IgD-negative memory B cell (primary cell): Measurements from ENCODE around the gene KIF21B. TPM values are rescaled to one million over a fixed set of nuclear protein-coding genes. Genes with fewer than 3 reads are reported as not detected.
"Not testable (repeated sequence)": the region's sequence is repeated elsewhere in the genome, so short reads cannot be mapped to it uniquely, and the experiment has no call there.

ENCODE experiments used
- H3K27ac Mint-ChIP-seq, 3 donors: one replicate each; pipeline ENCODE4 v1.8.0; 2020 to 2022; ENCODE audit warnings: mild to moderate bottlenecking in 3 of 3, mixed read lengths in 3 of 3, moderate library complexity in 1 of 3
- H3K27me3 Mint-ChIP-seq: one replicate; pipeline ENCODE4 v1.8.0; 2021; ENCODE audit warnings: mixed read lengths
- H3K36me3 Mint-ChIP-seq: one replicate; pipeline ENCODE4 v1.8.0; 2020; ENCODE audit warnings: mild to moderate bottlenecking, mixed read lengths
- H3K4me1 Mint-ChIP-seq, 3 donors: one replicate each; pipeline ENCODE4 v1.8.0; 2020 to 2022; ENCODE audit warnings: mixed read lengths in 3 of 3, mild to moderate bottlenecking in 1 of 3
- H3K4me3 Mint-ChIP-seq, 4 donors: one replicate each; pipeline ENCODE4 v1.8.0; 2020 to 2022; ENCODE audit warnings: mild to moderate bottlenecking in 4 of 4, mixed read lengths in 4 of 4, moderate library complexity in 3 of 4
- H3K9me3 Mint-ChIP-seq, 3 donors: one replicate each; pipeline ENCODE4 v1.8.0; 2020 to 2021; ENCODE audit warnings: mixed read lengths in 3 of 3, mild to moderate bottlenecking in 1 of 3
- polyA plus RNA-seq: library from polyadenylated mRNA; unstranded; fragments of 300-500 nt; fragmentation: Illumina TruSeq; gene quantifications from one replicate; pipeline ENCODE4 v1.2.3, GENCODE V29; 2021

The KIF21B gene
- polyA plus RNA-seq, 1 donor from 2014 or later = 5.6 TPM

DNA sequence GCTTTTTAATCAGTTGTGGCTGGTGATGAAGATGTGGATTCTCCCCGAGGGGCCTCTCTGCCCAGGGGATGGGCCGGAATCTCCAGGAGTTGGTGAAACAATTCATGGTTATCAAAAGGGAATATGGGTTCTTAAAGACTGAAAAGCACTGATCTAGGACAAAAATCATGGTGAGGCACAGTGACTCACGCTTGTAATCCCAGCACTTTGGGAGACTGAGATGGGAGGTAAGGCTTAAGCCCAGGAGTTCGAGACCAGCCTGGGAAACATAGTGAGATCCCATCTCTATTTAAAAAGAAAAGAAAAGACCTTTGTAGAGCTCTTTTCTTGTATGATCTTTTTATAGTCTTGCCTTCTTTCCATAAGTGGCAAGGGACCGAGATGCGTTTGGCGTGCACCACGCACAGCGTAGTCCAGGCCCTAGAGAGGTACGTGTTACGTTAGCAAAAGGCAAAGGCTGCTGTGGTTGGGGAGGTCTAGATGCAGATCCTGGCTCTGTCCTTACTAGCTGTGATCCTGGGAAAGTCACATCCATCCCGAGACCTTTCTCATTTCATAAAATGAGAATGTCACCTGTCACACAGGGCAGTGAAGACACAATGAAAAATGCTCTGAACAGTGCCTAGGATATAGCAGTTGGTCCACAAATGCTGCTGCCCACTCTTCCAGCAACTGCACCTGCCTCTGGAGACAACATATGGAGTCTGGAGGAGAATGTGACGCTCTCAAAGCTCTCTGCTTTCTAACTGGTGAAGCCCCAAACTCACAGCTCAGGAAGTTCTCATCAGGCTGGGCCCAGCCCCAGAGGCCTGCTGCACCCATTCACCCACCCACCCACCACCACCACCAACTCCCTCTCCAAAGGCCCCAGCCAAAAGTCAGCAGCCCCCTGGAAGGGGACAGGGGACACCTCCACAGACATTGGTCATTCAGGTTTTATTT is 54.8 kb downstream of the KIF21B start:
- H3K36me3 Mint-ChIP-seq = peaks cover 3% of the 10 kb centered on the region

DNA sequence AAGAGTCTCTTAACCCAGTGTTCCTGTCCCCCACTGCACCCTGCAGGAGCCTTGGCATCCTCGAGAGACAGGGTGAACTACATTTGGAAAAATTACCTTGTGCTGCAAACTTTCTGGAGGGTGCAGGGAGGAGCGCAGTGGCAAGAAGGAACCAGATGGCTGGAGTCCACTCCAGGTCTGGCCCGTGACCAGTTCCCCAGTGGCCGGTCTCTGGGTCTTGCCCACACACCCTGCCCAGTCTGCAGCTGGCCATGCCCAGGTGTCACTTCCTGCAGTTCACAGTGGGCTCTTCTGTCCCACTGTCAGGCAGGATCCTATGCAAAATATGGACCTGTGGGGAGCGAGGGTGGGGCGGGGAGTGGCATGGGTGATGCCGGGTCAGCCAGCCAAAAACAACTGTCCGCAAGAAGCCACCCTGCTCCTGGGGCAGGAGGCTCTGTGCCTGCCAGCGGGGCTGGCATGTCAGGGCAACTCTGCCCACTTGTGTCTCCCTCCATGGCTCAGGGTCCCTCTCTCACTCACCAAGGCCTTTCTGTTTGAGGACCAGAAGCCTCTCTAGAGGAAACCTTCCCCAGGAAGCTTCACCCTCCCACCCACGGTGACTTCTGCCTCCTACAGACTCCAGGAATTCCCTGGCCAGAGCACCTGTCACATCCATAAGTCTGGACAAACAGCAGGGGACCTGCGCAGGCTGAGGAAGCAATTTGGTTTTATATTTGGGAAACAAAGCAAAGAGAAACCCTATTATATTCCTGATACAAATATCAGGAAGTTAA is 55.6 kb downstream of the KIF21B start:
- peaks cover 3% of the 10 kb centered on the region for H3K36me3 Mint-ChIP-seq
- no peak overlapping the region for H3K27ac Mint-ChIP-seq
- no peak overlapping the region for H3K4me3 Mint-ChIP-seq
- no peaks in the 10 kb centered on the region for H3K27me3 Mint-ChIP-seq
- peaks cover 2 to 3% (median 2%) of the 10 kb centered on the region in 3 donors for H3K4me1 Mint-ChIP-seq
- no peaks in the 10 kb centered on the region for H3K9me3 Mint-ChIP-seq

More for the DNA sequence above, 54.8 kb downstream of the KIF21B start:
- H3K27me3 Mint-ChIP-seq = no peaks in the 10 kb centered on the region
- no peaks in the 10 kb centered on the region for H3K9me3 Mint-ChIP-seq
- H3K4me1 Mint-ChIP-seq = peaks cover 0 to 3% (median 2%) of the 10 kb centered on the region in 3 donors
- no peak overlapping the region for H3K4me3 Mint-ChIP-seq
- H3K27ac Mint-ChIP-seq = no peak overlapping the region

DNA sequence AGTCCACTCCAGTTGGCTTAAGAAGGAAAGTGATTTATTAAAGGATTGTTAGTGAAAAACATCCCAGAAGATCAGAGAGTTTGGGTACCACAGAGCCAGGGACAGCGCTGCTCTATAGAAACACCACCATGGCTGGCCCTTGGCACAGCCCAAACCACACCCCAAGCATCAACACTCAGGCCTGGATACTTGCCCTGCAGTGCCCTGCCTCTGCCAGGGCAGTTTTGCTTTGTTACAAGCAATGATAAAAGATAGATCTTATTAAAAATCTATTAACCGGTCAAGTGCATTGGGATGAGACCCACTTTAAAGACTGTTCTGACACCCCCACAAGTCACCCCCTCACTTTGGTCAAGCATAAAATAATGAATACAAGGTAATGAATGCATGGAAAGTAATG is 56.6 kb downstream of the KIF21B start:
- Mint-ChIP-seq H3K27ac (peak overlapping the region in 1 of 3 donors; percentile 91), H3K4me3 (no peak overlapping the region), H3K9me3 (no peaks in the 10 kb centered on the region), H3K4me1 (peaks cover 2 to 9% (median 6%) of the 10 kb centered on the region in 3 donors), H3K36me3 (peaks cover 3% of the 10 kb centered on the region), H3K27me3 (no peaks in the 10 kb centered on the region)

DNA sequence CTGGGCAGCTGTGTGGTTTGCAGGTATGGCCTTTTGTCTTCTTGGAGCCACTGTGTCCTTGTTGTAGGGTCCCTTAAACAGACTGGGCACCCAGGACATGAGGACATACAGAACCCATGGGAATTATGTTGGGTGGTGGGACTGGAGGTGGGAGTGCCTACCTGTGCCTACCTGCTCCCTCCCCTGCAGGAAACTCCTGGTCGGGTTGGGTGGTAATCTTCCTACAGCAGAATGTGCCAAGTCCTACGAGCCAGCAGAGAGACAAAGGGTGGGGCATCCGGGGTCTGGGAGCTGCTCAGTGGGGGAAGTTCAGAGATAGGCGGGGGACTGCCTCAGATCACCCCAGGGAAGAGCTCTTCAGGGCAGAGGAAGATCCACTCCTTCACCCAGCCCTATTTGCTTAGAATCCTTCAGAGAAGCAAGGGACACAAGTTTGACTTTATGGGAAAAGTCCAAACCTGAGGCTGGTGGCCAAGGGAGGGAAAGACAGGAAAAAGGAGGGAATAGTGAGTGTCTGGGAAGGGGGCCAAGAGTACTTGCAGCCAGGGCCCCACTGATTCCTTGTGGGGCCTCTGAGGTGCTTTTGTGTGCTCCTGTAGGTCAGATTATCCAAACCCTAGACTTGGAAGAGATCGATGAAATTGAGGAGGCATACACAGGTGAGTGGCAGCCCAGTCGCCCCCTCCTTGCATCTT is 58.3 kb downstream of the KIF21B start:
- no peaks in the 10 kb centered on the region for H3K9me3 Mint-ChIP-seq
- no peaks in the 10 kb centered on the region for H3K27me3 Mint-ChIP-seq
- H3K36me3 Mint-ChIP-seq = peaks cover 3% of the 10 kb centered on the region
- peaks cover 8 to 15% (median 14%) of the 10 kb centered on the region in 3 donors for H3K4me1 Mint-ChIP-seq
- peak overlapping the region in 1 of 4 donors; percentile 57 for H3K4me3 Mint-ChIP-seq
- no peak overlapping the region for H3K27ac Mint-ChIP-seq

- H3K27ac Mint-ChIP-seq = peak overlapping the region in 1 of 3 donors; percentile 11
- peaks cover 8 to 16% (median 15%) of the 10 kb centered on the region in 3 donors for H3K4me1 Mint-ChIP-seq
- H3K4me3 Mint-ChIP-seq, H3K9me3 Mint-ChIP-seq, H3K36me3 Mint-ChIP-seq, H3K27me3 Mint-ChIP-seq: not testable (repeated sequence)
Measured at GRCh38 chr1:200963888-200964287, 59.6 kb downstream of the KIF21B start.

- H3K27ac Mint-ChIP-seq = no peak overlapping the region
- H3K36me3 Mint-ChIP-seq = peaks cover 2% of the 10 kb centered on the region
- no peak overlapping the region for H3K4me3 Mint-ChIP-seq
- H3K27me3 Mint-ChIP-seq = no peaks in the 10 kb centered on the region
- H3K4me1 Mint-ChIP-seq = peaks cover 8 to 16% (median 15%) of the 10 kb centered on the region in 3 donors
- H3K9me3 Mint-ChIP-seq = no peaks in the 10 kb centered on the region
Measured at GRCh38 chr1:200963076-200963475, 60.4 kb downstream of the KIF21B start.

DNA sequence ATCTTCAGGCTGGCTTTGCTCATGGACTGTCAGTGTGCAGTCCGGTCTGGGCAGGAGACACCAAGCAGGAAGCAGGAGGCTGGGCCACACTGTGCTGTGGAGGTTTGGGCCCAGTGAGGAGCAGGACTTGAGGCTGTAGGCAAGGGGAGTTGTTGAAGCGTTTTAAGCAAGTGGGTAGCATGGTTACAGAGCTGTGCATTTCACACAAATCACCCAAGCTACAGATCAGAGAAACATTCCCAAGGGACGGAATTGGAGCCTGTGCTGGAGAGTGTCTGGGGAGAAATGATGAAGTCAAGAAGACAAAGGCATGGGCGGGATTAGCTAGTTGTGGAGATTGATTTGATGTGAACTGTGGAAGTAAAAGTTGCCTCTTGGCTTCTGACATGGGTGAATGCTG is 60.9 kb downstream of the KIF21B start:
- Mint-ChIP-seq H3K27me3 (no peaks in the 10 kb centered on the region), H3K9me3 (no peaks in the 10 kb centered on the region), H3K27ac (no peak overlapping the region), H3K4me1 (peaks cover 8 to 16% (median 15%) of the 10 kb centered on the region in 3 donors), H3K4me3 (no peak overlapping the region), H3K36me3 (peaks cover 2% of the 10 kb centered on the region)

DNA sequence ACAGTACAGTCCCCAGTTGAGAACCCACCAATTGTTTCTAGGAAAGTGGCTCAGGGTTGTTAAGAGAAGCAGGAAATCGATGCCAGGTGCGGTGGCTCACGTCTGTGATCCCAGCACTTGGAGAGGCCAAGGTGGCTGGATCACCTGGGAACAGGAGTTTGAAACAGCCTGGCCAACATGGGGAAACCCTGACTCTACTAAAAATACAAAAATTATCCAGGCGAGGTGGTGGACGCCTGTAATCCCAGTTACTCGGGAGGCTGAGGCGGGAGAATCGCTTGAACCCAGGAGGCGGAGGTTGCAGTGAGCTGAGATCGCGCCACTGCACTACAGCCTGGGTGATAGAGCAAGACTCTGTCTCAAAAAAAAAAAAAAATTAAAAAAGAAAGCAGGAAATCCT is 61.4 kb downstream of the KIF21B start:
- H3K27ac Mint-ChIP-seq, H3K36me3 Mint-ChIP-seq, H3K27me3 Mint-ChIP-seq, H3K4me3 Mint-ChIP-seq, H3K9me3 Mint-ChIP-seq: not testable (repeated sequence)
- peaks cover 8 to 16% (median 15%) of the 10 kb centered on the region in 3 donors for H3K4me1 Mint-ChIP-seq

- no peaks in the 10 kb centered on the region for H3K36me3 Mint-ChIP-seq
- H3K27ac Mint-ChIP-seq = no peak overlapping the region
- peak overlapping the region in 2 of 4 donors; percentile 34 to 70 for H3K4me3 Mint-ChIP-seq
- peaks cover 1% of the 10 kb centered on the region for H3K27me3 Mint-ChIP-seq
- peaks cover 8 to 16% (median 15%) of the 10 kb centered on the region in 3 donors for H3K4me1 Mint-ChIP-seq
- no peaks in the 10 kb centered on the region for H3K9me3 Mint-ChIP-seq
Measured at GRCh38 chr1:200960948-200961340, 62.6 kb downstream of the KIF21B start.

DNA sequence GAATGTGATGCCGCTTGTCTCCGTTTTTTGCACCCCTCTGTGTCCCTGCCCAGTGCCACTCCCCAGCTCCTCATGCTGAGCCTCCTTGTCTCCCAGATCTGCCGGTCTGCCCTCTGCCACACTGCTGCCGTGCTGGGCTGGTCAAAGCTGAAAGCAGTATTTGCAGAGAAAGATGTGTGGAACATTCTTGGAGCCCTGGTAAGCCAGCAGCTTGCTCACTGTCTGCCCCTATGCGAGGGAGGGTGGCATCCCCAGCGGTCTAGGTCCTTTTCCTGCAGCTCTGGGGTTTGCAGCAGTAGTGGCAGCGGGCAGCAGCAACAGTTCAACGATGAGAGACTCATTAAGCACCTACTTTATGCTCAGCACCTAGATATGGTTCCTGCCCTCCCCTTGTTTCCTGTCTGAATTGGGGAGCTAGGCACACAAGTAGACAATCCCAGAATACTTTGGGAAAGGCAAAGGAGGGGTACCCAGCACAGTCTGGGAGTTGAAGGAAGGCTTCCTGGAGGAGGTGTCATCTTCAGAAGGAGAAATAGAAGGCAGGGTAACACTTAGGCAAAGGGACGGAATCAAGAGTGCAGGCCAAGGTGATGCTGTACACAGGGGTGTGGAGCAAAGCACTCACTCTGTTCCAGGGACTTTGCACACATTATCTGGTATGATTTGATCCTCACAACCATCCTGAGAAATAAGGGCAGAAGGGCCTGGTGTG is 63.1 kb downstream of the KIF21B start:
- H3K4me3 Mint-ChIP-seq = peak overlapping the region in 1 of 4 donors; percentile 72
- H3K27ac Mint-ChIP-seq = no peak overlapping the region
- H3K27me3 Mint-ChIP-seq = peaks cover 1% of the 10 kb centered on the region

DNA sequence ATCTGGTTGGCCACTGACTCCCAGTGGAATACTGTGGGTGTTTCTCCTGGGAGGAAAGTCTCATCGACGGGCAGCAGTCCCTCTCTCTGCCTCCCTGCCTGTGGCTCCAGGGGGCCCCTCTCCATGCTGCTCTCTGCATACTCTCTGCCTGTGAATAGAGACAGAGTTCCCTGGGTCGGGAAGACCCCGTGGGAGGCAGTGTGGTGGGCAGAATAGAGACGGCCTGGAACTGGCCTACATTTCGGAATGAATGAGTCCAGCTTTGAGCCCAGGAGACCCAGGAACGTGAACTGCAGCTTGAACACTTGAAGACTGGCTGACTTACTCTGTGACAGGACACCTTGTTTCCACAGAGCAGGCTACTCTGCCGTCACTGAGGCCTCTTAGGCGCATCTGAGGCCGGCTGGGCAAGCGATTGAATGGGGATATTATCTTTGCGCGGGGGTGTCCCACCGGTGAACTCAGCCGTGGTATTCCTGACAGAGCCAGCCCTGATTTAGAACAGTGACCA is 64.0 kb downstream of the KIF21B start:
- no peaks in the 10 kb centered on the region for H3K36me3 Mint-ChIP-seq
- no peak overlapping the region for H3K27ac Mint-ChIP-seq
- peak overlapping the region in 2 of 4 donors; percentile 12 to 70 for H3K4me3 Mint-ChIP-seq
- peaks cover 1% of the 10 kb centered on the region for H3K27me3 Mint-ChIP-seq
- H3K4me1 Mint-ChIP-seq = peaks cover 6 to 16% (median 15%) of the 10 kb centered on the region in 3 donors
- no peaks in the 10 kb centered on the region for H3K9me3 Mint-ChIP-seq

More for the DNA sequence above, 63.1 kb downstream of the KIF21B start:
- no peaks in the 10 kb centered on the region for H3K36me3 Mint-ChIP-seq
- no peaks in the 10 kb centered on the region for H3K9me3 Mint-ChIP-seq
- peaks cover 8 to 16% (median 15%) of the 10 kb centered on the region in 3 donors for H3K4me1 Mint-ChIP-seq

GRCh38 chr1:200958597-200958996 is 64.9 kb downstream of the KIF21B start:
- Mint-ChIP-seq H3K4me3 (no peak overlapping the region), H3K4me1 (peaks cover 8 to 18% (median 15%) of the 10 kb centered on the region in 3 donors), H3K27me3 (peaks cover 4% of the 10 kb centered on the region), H3K9me3 (no peaks in the 10 kb centered on the region), H3K27ac (no peak overlapping the region), H3K36me3 (no peaks in the 10 kb centered on the region)

- Mint-ChIP-seq H3K9me3 (no peaks in the 10 kb centered on the region), H3K27me3 (peaks cover 6% of the 10 kb centered on the region), H3K36me3 (no peaks in the 10 kb centered on the region), H3K4me1 (peaks cover 0 to 2% (median 2%) of the 10 kb centered on the region in 3 donors), H3K27ac (no peak overlapping the region), H3K4me3 (no peak overlapping the region)
Measured at GRCh38 chr1:200954434-200954833, 69.1 kb downstream of the KIF21B start.

DNA sequence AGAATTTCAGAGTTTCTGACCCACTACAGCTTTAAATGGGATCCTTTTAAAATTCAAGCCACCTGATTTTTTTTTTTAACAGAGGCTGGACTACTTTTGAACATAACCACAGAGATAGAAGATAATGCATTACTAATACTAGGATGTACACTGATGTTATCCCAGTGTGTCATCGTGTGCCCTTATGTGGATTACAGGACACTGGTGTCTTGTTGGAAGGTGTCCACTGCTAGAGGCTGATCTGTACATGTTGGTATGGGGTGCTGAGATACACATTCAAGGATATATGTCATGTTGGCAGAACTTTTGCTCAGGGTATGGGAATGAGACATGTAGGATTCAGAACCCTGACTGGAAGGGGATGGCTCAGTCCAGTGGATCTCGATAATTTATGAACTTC is 72.5 kb downstream of the KIF21B start:
- no peak overlapping the region for H3K4me3 Mint-ChIP-seq
- peaks cover 2% of the 10 kb centered on the region for H3K36me3 Mint-ChIP-seq
- H3K4me1 Mint-ChIP-seq = peaks cover 0 to 2% (median 2%) of the 10 kb centered on the region in 3 donors
- H3K9me3 Mint-ChIP-seq = peaks cover 4 to 8% (median 8%) of the 10 kb centered on the region in 3 donors
- peaks cover 10% of the 10 kb centered on the region for H3K27me3 Mint-ChIP-seq
- no peak overlapping the region for H3K27ac Mint-ChIP-seq
